Right lobe of liver (tissue), 6 donors: Measurements from ENCODE around the gene UNC80. TPM values are rescaled to one million over a fixed set of nuclear protein-coding genes. Genes with fewer than 3 reads are reported as not detected.

ENCODE experiments used
- ATAC-seq, 4 donors: fragments of 200-7000 bp; cut with Tn5 transposase; one replicate each; pipeline ENCODE4 v1.9.1; 2020; ENCODE audit warnings: mild to moderate bottlenecking in 4 of 4, moderate library complexity in 4 of 4
- DNase-seq, 3 donors: peaks; one replicate each; pipeline ENCODE4 v3.0.0-alpha.2; 2020
- H3K27ac ChIP-seq, 3 donors: fragments of 200-600 bp; one replicate each; pipeline ENCODE4 v1.8.0; 2022
- H3K27me3 ChIP-seq, 2 donors: fragments of 200-600 bp; one replicate each; pipeline ENCODE4 v1.8.0; 2022
- H3K36me3 ChIP-seq, 4 donors: fragments of 200-600 bp; sonication (generic) in 1 of 4; one replicate each; pipeline versions ENCODE4 v1.5.1 to v1.8.0; 2017 to 2022; ENCODE audit warnings: control low read depth in 1 of 4
- H3K4me1 ChIP-seq, 4 donors: fragments of 200-600 bp; sonication (generic) in 1 of 4; one replicate each; pipeline versions ENCODE4 v1.5.1 to v1.8.0; 2017 to 2022; ENCODE audit warnings: control low read depth in 1 of 4
- H3K4me3 ChIP-seq, 3 donors: fragments of 200-600 bp; one replicate each; pipeline ENCODE4 v1.8.0; 2022
- H3K9me3 ChIP-seq, 4 donors: fragments of 200-600 bp; sonication (generic) in 1 of 4; one replicate each; pipeline versions ENCODE4 v1.5.1 to v1.8.0; 2017 to 2022; ENCODE audit warnings: control low read depth in 1 of 4
- POLR2A ChIP-seq: fragments of 450-650 bp; IDR thresholded peaks from one replicate; pipeline ENCODE4 v1.6.1; 2017; ENCODE audit warnings: antibody characterized with exemption, mild to moderate bottlenecking
- WGBS: methylation state at CpG from one replicate; pipeline ENCODE4 v1.1.6; 2018; ENCODE audit warnings: low coverage, low lambda C conversion rate; ENCODE audit not compliant: insufficient coverage; ENCODE audit errors: missing lambda C conversion rate; 5-methylcytosine and 5-hydroxymethylcytosine counted together
- intact Hi-C, 2 donors: fragments of 100-400 bp; cut with DNase I; formaldehyde crosslinking; loops; one replicate each; pipeline versions ENCODE4 v1.11.2 to v1.14.1; 2022
- long read RNA-seq: library from polyadenylated mRNA; unstranded; transcript quantifications from one replicate; pipeline ENCODE4 v2.0.0, GENCODE V29; 2019
- total RNA-seq, 6 experiments: library from RNA; depleted of rRNA in 2 of 6; stranded (reverse); fragments of >200 nt in 2 of 6; fragmentation: NEBNext Ultra II Directional in 3 of 6; extraction: Animal tissue kit (Norgen Biotek cat#: 25700) in 3 of 6; gene quantifications; one replicate each; pipeline versions ENCODE4 v1.1.0 to v1.2.4, GENCODE V29; 2016 to 2023
- TF ChIP-seq, protein P1 (sequence below), 4 donors: fragments of 200-600 bp in 3 of 4; fragments of 450-650 bp in 1 of 4; IDR thresholded peaks; one replicate each; pipeline versions ENCODE4 v1.5.1 to v1.8.0; 2016 to 2022; ENCODE audit warnings: antibody characterized with exemption in 4 of 4, mild to moderate bottlenecking in 2 of 4
- donor health status: DM: no; HTN: yes; CAD: no.
- donor health status: DM: no; HTN: no; CAD: no.
- donor health status: DM: no; HTN: no; CAD: no.
- donor health status: DM: no; HTN: yes; CAD: no.
- donor health status: DM: no; HTN: yes; CAD: no.

Gene UNC80, protein sequence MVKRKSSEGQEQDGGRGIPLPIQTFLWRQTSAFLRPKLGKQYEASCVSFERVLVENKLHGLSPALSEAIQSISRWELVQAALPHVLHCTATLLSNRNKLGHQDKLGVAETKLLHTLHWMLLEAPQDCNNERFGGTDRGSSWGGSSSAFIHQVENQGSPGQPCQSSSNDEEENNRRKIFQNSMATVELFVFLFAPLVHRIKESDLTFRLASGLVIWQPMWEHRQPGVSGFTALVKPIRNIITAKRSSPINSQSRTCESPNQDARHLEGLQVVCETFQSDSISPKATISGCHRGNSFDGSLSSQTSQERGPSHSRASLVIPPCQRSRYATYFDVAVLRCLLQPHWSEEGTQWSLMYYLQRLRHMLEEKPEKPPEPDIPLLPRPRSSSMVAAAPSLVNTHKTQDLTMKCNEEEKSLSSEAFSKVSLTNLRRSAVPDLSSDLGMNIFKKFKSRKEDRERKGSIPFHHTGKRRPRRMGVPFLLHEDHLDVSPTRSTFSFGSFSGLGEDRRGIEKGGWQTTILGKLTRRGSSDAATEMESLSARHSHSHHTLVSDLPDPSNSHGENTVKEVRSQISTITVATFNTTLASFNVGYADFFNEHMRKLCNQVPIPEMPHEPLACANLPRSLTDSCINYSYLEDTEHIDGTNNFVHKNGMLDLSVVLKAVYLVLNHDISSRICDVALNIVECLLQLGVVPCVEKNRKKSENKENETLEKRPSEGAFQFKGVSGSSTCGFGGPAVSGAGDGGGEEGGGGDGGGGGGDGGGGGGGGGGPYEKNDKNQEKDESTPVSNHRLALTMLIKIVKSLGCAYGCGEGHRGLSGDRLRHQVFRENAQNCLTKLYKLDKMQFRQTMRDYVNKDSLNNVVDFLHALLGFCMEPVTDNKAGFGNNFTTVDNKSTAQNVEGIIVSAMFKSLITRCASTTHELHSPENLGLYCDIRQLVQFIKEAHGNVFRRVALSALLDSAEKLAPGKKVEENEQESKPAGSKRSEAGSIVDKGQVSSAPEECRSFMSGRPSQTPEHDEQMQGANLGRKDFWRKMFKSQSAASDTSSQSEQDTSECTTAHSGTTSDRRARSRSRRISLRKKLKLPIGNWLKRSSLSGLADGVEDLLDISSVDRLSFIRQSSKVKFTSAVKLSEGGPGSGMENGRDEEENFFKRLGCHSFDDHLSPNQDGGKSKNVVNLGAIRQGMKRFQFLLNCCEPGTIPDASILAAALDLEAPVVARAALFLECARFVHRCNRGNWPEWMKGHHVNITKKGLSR (N-terminal part only)
- total RNA-seq, result under 1 TPM in 1 of 6 experiments, not detected in 5; 0.19 TPM
- long read RNA-seq, result 0 reads

DNA sequence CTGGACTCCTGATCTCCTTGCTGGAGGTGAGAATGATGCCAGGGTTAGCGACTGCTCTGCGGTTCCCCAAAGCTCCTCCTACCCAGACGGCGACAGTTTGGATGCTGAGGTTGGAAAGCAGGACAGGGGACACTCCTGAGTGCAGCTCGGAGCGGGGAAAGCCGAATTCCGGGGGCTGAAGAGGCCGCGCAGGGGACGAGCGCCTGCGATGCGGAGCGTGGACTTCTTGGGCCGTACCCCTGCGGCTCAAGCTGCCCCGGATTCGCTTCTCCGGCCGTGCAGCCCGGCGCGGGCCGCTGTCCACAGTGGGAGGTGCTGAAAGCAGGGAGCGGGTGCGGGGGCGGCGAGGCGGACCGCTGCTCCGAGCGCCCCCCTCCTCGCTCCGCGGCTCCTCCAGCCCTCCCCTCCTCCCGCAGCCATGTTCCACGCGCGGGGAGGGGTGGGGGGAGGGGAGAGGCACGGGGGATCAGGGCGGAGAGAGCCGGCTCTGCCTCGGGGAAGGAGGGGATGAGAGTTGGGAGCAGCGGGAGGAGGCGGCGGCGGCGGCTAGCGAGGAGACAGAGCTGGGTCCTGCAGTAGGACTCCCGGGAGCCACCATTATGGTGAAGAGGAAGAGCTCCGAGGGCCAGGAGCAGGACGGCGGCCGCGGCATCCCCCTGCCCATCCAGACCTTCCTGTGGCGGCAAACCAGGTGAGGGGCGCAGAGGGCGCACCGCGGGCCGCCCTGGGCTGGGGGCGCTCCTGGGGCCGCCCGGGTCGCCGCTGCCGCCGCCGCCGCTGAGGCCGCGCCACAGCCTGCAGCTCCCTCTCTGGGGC is at the start of gene UNC80:
UNC80 (plus strand) TSS at position 359 of the 816 bp plus-strand sequence; CDS start at position 600, 241 bp downstream.
- ATAC-seq (peak; percentile 85 to 96 (median 90)), DNase-seq (peak; percentile 52 to 73 (median 65))
- no peak for TF ChIP-seq POLR2A
- TF ChIP-seq, protein P1, sequence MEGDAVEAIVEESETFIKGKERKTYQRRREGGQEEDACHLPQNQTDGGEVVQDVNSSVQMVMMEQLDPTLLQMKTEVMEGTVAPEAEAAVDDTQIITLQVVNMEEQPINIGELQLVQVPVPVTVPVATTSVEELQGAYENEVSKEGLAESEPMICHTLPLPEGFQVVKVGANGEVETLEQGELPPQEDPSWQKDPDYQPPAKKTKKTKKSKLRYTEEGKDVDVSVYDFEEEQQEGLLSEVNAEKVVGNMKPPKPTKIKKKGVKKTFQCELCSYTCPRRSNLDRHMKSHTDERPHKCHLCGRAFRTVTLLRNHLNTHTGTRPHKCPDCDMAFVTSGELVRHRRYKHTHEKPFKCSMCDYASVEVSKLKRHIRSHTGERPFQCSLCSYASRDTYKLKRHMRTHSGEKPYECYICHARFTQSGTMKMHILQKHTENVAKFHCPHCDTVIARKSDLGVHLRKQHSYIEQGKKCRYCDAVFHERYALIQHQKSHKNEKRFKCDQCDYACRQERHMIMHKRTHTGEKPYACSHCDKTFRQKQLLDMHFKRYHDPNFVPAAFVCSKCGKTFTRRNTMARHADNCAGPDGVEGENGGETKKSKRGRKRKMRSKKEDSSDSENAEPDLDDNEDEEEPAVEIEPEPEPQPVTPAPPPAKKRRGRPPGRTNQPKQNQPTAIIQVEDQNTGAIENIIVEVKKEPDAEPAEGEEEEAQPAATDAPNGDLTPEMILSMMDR (IDR thresholded peaks at IDR 0.05), result no peak
- Histone ChIP-seq H3K36me3 (no peaks in the 10 kb centered on the region), H3K27me3 (peaks cover 0 to 5% of the 10 kb centered on the region in 2 donors), H3K4me1 (no peaks in the 10 kb centered on the region), H3K4me3 (no peak within 1 kb of the TSS), H3K27ac (no peak within 1 kb of the TSS), H3K9me3 (no peaks in the 10 kb centered on the region)
- intact Hi-C loops, result no loop called here
- 5% methylated on average over 10 of the region's 73 CpGs for WGBS

DNA sequence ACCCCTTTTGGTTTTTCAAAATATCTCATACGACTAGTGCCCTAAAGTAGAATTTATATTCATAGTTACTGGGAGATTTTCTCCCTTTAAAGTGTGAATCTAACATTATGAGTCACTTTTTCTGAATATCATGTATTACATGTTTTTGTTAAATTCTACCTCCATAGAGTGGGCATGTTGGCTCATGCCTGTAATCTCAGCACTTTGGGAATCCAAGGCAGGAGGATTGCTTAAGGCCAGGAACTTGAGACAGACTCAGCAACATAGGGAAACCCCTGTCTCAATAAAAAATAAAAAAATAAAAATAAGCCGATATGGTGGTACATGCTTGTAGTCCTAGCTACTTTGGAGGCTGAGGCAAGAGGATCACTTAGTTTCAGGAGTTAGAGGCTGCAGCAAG is 45.3 kb upstream of the UNC80 start:
- ATAC-seq, result no peak
- Histone ChIP-seq H3K27me3 (no peaks in the 10 kb centered on the region), H3K4me1 (no peaks in the 10 kb centered on the region), H3K27ac (no peak overlapping the region), H3K4me3 (no peak overlapping the region), H3K9me3 (no peaks in the 10 kb centered on the region), H3K36me3 (no peaks in the 10 kb centered on the region)
- TF ChIP-seq, protein P1 (IDR thresholded peaks at IDR 0.05), result no peak
- TF ChIP-seq POLR2A, result no peak
- DNase-seq, result no peak
- intact Hi-C loops, result no loop called here
- WGBS, result 77% methylated on average over 2 of the region's 2 CpGs

GRCh38 chr2:209727077-209727476 is 44.6 kb upstream of the UNC80 start:
- 34% methylated on average over 2 of the region's 2 CpGs for WGBS
- TF ChIP-seq POLR2A, result no peak
- TF ChIP-seq, protein P1 (IDR thresholded peaks at IDR 0.05), result no peak
- Histone ChIP-seq H3K4me1 (no peaks in the 10 kb centered on the region), H3K9me3 (no peaks in the 10 kb centered on the region), H3K4me3 (no peak overlapping the region), H3K27ac (no peak overlapping the region), H3K36me3 (no peaks in the 10 kb centered on the region), H3K27me3 (no peaks in the 10 kb centered on the region)
- no peak for ATAC-seq
- intact Hi-C loops, result no loop called here
- no peak for DNase-seq

DNA sequence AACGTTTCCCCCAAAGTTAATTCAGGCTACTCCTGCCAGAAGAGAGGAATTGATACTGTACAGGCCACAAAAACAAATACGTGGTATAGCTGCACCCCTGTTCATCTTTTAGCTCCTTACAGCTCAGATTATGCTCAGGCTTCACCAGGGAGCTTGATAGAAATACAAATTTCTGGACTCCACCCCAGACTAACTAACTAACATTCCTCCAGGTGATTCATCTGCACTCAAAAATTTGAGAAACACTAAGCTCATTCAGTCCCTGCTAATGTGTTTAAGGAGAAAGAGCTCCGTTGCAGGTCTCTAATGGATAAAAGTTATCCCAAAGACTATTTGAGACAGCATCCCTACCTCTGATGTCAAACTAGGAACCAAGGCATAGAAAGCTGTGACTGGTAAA is 36.8 kb upstream of the UNC80 start:
- intact Hi-C loops, result no loop called here
- Histone ChIP-seq H3K4me3 (no peak overlapping the region), H3K36me3 (no peaks in the 10 kb centered on the region), H3K27me3 (no peaks in the 10 kb centered on the region), H3K27ac (no peak overlapping the region), H3K4me1 (no peaks in the 10 kb centered on the region), H3K9me3 (no peaks in the 10 kb centered on the region)
- DNase-seq (no peak), ATAC-seq (no peak)
- TF ChIP-seq, protein P1 (IDR thresholded peaks at IDR 0.05), result no peak
- TF ChIP-seq POLR2A, result no peak
- WGBS, result 38% methylated on average over 3 of the region's 3 CpGs
